Subcutaneous adipose tissue (tissue), 4 donors: ENCODE measurements around the gene DCDC2C. TPM values are rescaled to one million over a fixed set of nuclear protein-coding genes. Genes with fewer than 3 reads are reported as not detected.

Experiments used
- CTCF ChIP-seq: fragments of 450-650 bp; IDR thresholded peaks from one replicate; pipeline ENCODE4 v1.5.1; 2016; ENCODE audit warnings: low read depth, mild to moderate bottlenecking, control low read depth, antibody characterized with exemption, moderate library complexity
- total RNA-seq, 4 donors: library from RNA; depleted of rRNA; stranded (reverse); fragments of >200 nt; gene quantifications; one replicate each; pipeline ENCODE4 v1.1.0, GENCODE V29; 2016

DCDC2C gene
- total RNA-seq, 4 donors from 2014 or later: not detected

GRCh38 chr2:3659447-3660432 lies 43.6 kb upstream of the DCDC2C start:
- TF ChIP-seq CTCF: no peak

GRCh38 chr2:3661149-3661660 lies 42.2 kb upstream of the DCDC2C start:
- no peak for TF ChIP-seq CTCF

- no peak for TF ChIP-seq CTCF
These were observed 41.1 kb upstream of the DCDC2C start for GRCh38 chr2:3662239-3662638.

- no peak for TF ChIP-seq CTCF
These were observed 39.3 kb upstream of the DCDC2C start for GRCh38 chr2:3664118-3664517.

GRCh38 chr2:3664925-3665324 lies 38.5 kb upstream of the DCDC2C start:
- TF ChIP-seq CTCF: no peak

GRCh38 chr2:3665886-3666612 lies 37.3 kb upstream of the DCDC2C start:
- no peak for TF ChIP-seq CTCF

GRCh38 chr2:3666613-3666975 lies 36.8 kb upstream of the DCDC2C start:
- TF ChIP-seq CTCF: no peak
